Spleen (tissue), 11 donors: Measurements from ENCODE around the gene DDX43. TPM values are rescaled to one million over a fixed set of nuclear protein-coding genes. Genes with fewer than 3 reads are reported as not detected.

Source experiments
- DNase-seq: peaks from one replicate; pipeline ENCODE4 v3.0.0-alpha.2; 2020
- H3K27ac ChIP-seq, 8 donors: fragments of 200-600 bp; sonication (generic) in 7 of 8; 1 replicate in 4 of 8; 2 replicates in 4 of 8; pipeline versions ENCODE4 v1.5.0 to v1.8.0; 2016 to 2021; ENCODE audit warnings: inconsistent platforms in 4 of 8, mild to moderate bottlenecking in 4 of 8, moderate library complexity in 1 of 8
- H3K27me3 ChIP-seq, 7 donors: fragments of 200-600 bp; sonication (generic) in 6 of 7; replicated peaks in 1 of 7; 1 replicate in 4 of 7; 2 replicates in 3 of 7; pipeline versions ENCODE4 v1.5.0 to v1.8.0; 2016 to 2021; ENCODE audit warnings: inconsistent platforms in 3 of 7, mild to moderate bottlenecking in 1 of 7
- H3K36me3 ChIP-seq, 6 donors: fragments of 200-600 bp; sonication (generic) in 5 of 6; 1 replicate in 4 of 6; 2 replicates in 2 of 6; pipeline versions ENCODE4 v1.5.0 to v1.8.0; 2016 to 2021; ENCODE audit warnings: inconsistent platforms in 2 of 6
- H3K4me1 ChIP-seq, 6 donors: fragments of 200-600 bp; sonication (generic) in 5 of 6; 1 replicate in 3 of 6; 2 replicates in 3 of 6; pipeline versions ENCODE4 v1.5.0 to v1.8.0; 2016 to 2021; ENCODE audit warnings: inconsistent platforms in 3 of 6
- H3K4me3 ChIP-seq, 8 donors: fragments of 200-600 bp; sonication (generic) in 7 of 8; 1 replicate in 4 of 8; 2 replicates in 4 of 8; pipeline versions ENCODE4 v1.5.0 to v1.8.0; 2016 to 2021; ENCODE audit warnings: inconsistent platforms in 4 of 8, mild to moderate bottlenecking in 4 of 8, moderate library complexity in 2 of 8
- H3K9me3 ChIP-seq, 8 donors: fragments of 200-600 bp; sonication (generic) in 7 of 8; 1 replicate in 4 of 8; 2 replicates in 4 of 8; pipeline versions ENCODE4 v1.5.0 to v1.8.0; 2016 to 2021; ENCODE audit warnings: inconsistent platforms in 4 of 8
- CTCF ChIP-seq, 11 experiments: fragments of 200-600 bp in 7 of 11; fragments of 450-650 bp in 4 of 11; sonication (generic) in 4 of 11; IDR thresholded peaks in 8 of 11; conservative IDR thresholded peaks in 3 of 11; 1 replicate in 7 of 11; 2 replicates in 4 of 11; pipeline versions ENCODE4 v1.4.0 to v1.8.0; 2016 to 2021; ENCODE audit warnings: antibody characterized with exemption in 11 of 11, inconsistent platforms in 4 of 11, mild to moderate bottlenecking in 1 of 11
- POLR2A ChIP-seq, 3 donors: fragments of 450-650 bp; IDR thresholded peaks; one replicate each; pipeline ENCODE4 v1.5.1; 2017; ENCODE audit warnings: antibody characterized with exemption in 3 of 3, mild to moderate bottlenecking in 1 of 3
- POLR2AphosphoS5 ChIP-seq, 3 donors: sonication (generic); formaldehyde crosslinking; IDR thresholded peaks; one replicate each; pipeline ENCODE4 v1.5.1; 2017; ENCODE audit warnings: antibody characterized with exemption in 3 of 3
- WGBS, 5 donors: extraction: QIAGEN DNeasy Blood & Tissue Kit in 3 of 5; methylation state at CpG; one replicate each; pipeline versions ENCODE4 v1.1.5 to v1.1.7; 2013 to 2018; 5-methylcytosine and 5-hydroxymethylcytosine counted together
- intact Hi-C: fragments of 100-400 bp; cut with DNase I; formaldehyde crosslinking; loops from one replicate; pipeline ENCODE4 v1.15.0; 2023; ENCODE audit warnings: low total_unique reads
- polyA plus RNA-seq, 3 donors: library from polyadenylated mRNA; stranded (reverse); fragments of 200-250 nt; gene quantifications; one replicate each; pipeline ENCODE4 v1.2.1, GENCODE V29; 2013
- total RNA-seq, 7 donors: library from RNA; depleted of rRNA in 3 of 7; stranded (reverse); fragments of >200 nt in 3 of 7; fragmentation: NEBNext Ultra II Directional in 4 of 7; extraction: Animal tissue kit (Norgen Biotek cat#: 25700) in 4 of 7; gene quantifications; one replicate each; pipeline versions ENCODE4 v1.1.0 to v1.2.1, GENCODE V29; 2016 to 2021
- donor health status: healthy with polysubstance abuse.
- donor health status: DM: no; HTN: no; CAD: no; lungs with moderate emphysema.
- donor health status: DM: no; HTN: no; CAD: no.
- donor health status: Bipolar disorder and iron deficiency.
- donor health status: healthy.
- donor health status: DM: no; HTN: no; CAD: no.
- donor health status: DM: yes; HTN: yes; CAD: no.

The DDX43 gene
- total and polyA plus RNA-seq, 10 donors: 0.34 to 1.5 (median 1.0) TPM

- WGBS, 5 donors: 90 to 98% (median 92%) methylated on average over 12 to 14 of the region's 14 CpGs
- no peak for DNase-seq
- intact Hi-C loops: no loop called here
Observed at GRCh38 chr6:73364121-73364520, 30.5 kb upstream of the DDX43 start.

GRCh38 chr6:73364549-73364948 lies 30.1 kb upstream of the DDX43 start:
- intact Hi-C loops: no loop called here
- no peaks in the 10 kb centered on the region for H3K27me3 ChIP-seq
- H3K36me3 ChIP-seq: no peaks in the 10 kb centered on the region
- WGBS, 5 donors: 85 to 95% (median 93%) methylated on average over 9 of the region's 9 CpGs
- H3K4me1 ChIP-seq: no peaks in the 10 kb centered on the region
- TF ChIP-seq POLR2A (IDR thresholded peaks at IDR 0.05): no peak
- no peak for TF ChIP-seq CTCF (IDR thresholded peaks at IDR 0.05 in 8 of 11, conservative IDR thresholded peaks at IDR 0.05 in 3 of 11)
- TF ChIP-seq POLR2AphosphoS5 (IDR thresholded peaks at IDR 0.05): no peak
- H3K9me3 ChIP-seq: peaks cover 0 to 2% (median 0%) of the 10 kb centered on the region in 8 donors
- H3K27ac ChIP-seq: no peak overlapping the region
- no peak overlapping the region for H3K4me3 ChIP-seq
- no peak for DNase-seq

More at GRCh38 chr6:73364121-73364520, 30.5 kb upstream of the DDX43 start:
- Histone ChIP-seq H3K4me3 (no peak overlapping the region), H3K27ac (no peak overlapping the region), H3K27me3 (no peaks in the 10 kb centered on the region), H3K36me3 (no peaks in the 10 kb centered on the region), H3K9me3 (no peaks in the 10 kb centered on the region), H3K4me1 (no peaks in the 10 kb centered on the region)
- no peak for TF ChIP-seq POLR2A (IDR thresholded peaks at IDR 0.05)
- no peak for TF ChIP-seq CTCF (IDR thresholded peaks at IDR 0.05 in 8 of 11, conservative IDR thresholded peaks at IDR 0.05 in 3 of 11)
- no peak for TF ChIP-seq POLR2AphosphoS5 (IDR thresholded peaks at IDR 0.05)

GRCh38 chr6:73367761-73368355 lies 26.8 kb upstream of the DDX43 start:
- Histone ChIP-seq H3K27ac (no peak overlapping the region), H3K9me3 (peaks cover 0 to 27% (median 22%) of the 10 kb centered on the region in 8 donors), H3K4me3 (no peak overlapping the region), H3K4me1 (no peaks in the 10 kb centered on the region), H3K27me3 (no peaks in the 10 kb centered on the region), H3K36me3 (no peaks in the 10 kb centered on the region)
- TF ChIP-seq POLR2AphosphoS5 (IDR thresholded peaks at IDR 0.05) (no peak), CTCF (IDR thresholded peaks at IDR 0.05 in 8 of 11, conservative IDR thresholded peaks at IDR 0.05 in 3 of 11) (no peak), POLR2A (IDR thresholded peaks at IDR 0.05) (no peak)
- WGBS, 5 donors: 79 to 85% (median 82%) methylated on average over 16 of the region's 16 CpGs
- intact Hi-C loops: no loop called here
- DNase-seq: no peak

GRCh38 chr6:73368675-73369074 lies 26.0 kb upstream of the DDX43 start:
- Histone ChIP-seq H3K9me3 (peaks cover 0 to 33% (median 22%) of the 10 kb centered on the region in 8 donors), H3K27ac (no peak overlapping the region), H3K36me3 (no peaks in the 10 kb centered on the region), H3K4me1 (no peaks in the 10 kb centered on the region), H3K27me3 (no peaks in the 10 kb centered on the region), H3K4me3 (no peak overlapping the region)
- no peak for TF ChIP-seq POLR2AphosphoS5 (IDR thresholded peaks at IDR 0.05)
- no peak for TF ChIP-seq POLR2A (IDR thresholded peaks at IDR 0.05)
- no peak for TF ChIP-seq CTCF (IDR thresholded peaks at IDR 0.05 in 8 of 11, conservative IDR thresholded peaks at IDR 0.05 in 3 of 11)
- intact Hi-C loops: no loop called here
- 85 to 94% (median 91%) methylated on average over 4 of the region's 4 CpGs for WGBS, 5 donors
- DNase-seq: no peak
